GM12878 (cell line): ENCODE data around the gene STK33. TPM values are rescaled to one million over a fixed set of nuclear protein-coding genes. Genes with fewer than 3 reads are reported as not detected.

Experiments
- ATAC-seq: fragments of 200-7000 bp; cut with Tn5 transposase; 3 replicates; pipeline ENCODE4 v1.9.1; 2020; ENCODE audit warnings: mild to moderate bottlenecking, moderate library complexity
- BruUV-seq: library from RNA; stranded (reverse); fragments of 400-500 nt; replicated peaks from 2 replicates; lab custom pipeline; 2021; lab: Mats Ljungman, UMichigan
- CTCF ChIA-PET: fragments of 300-600 bp; sonication (Branson Sonifier 250); formaldehyde crosslinking; extraction: SDS; loops from one replicate; lab custom pipeline; 2021; ENCODE audit warnings: inconsistent platforms; lab: Yijun Ruan, JAX
- POLR2A ChIA-PET: fragments of 350-600 bp; formaldehyde crosslinking; extraction: SDS; loops from one replicate; lab custom pipeline; 2021; ENCODE audit warnings: inconsistent platforms; lab: Charles Lee
- RAD21 ChIA-PET: fragments of 300-600 bp; sonication (Branson Sonifier 250); formaldehyde crosslinking; loops from one replicate; lab custom pipeline; 2023; ENCODE audit warnings: antibody characterized with exemption; ENCODE audit not compliant: unreplicated experiment; lab: Charles Lee
- SMC1A ChIA-PET: fragments of 300-600 bp; sonication (Branson Sonifier 250); formaldehyde crosslinking; loops from one replicate; lab custom pipeline; 2023; ENCODE audit not compliant: unreplicated experiment, uncharacterized antibody; lab: Charles Lee
- DNase-seq: peaks from one replicate; pipeline ENCODE4 v3.0.0-alpha.2; 2011; ENCODE audit warnings: low read depth, low spot score
- FAIRE-seq: peaks from 3 replicates; lab custom pipeline; 2011; peaks lifted over from hg19 to GRCh38; lab: Jason Lieb, UNC
- H2AFZ ChIP-seq: 2 replicates; pipeline ENCODE4 v1.6.0; 2011; ENCODE audit warnings: low read depth, low read length, control low read depth; ENCODE audit not compliant: control insufficient read depth
- H3K27ac ChIP-seq: 2 replicates; pipeline ENCODE4 v1.5.1; 2011; ENCODE audit warnings: control low read depth; ENCODE audit not compliant: control insufficient read depth, insufficient read depth
- H3K27me3 ChIP-seq, 2 experiments: replicated peaks in 1 of 2; 2 replicates each; pipeline versions ENCODE4 v1.6.0 to v1.6.1; 2011; ENCODE audit warnings: low read length in 1 of 2; ENCODE audit not compliant: control insufficient read depth in 2 of 2, insufficient read depth in 2 of 2
- H3K36me3 ChIP-seq, 2 experiments: 2 replicates each; pipeline ENCODE4 v1.5.1; 2011; ENCODE audit warnings: low read length in 1 of 2; ENCODE audit not compliant: control insufficient read depth in 2 of 2, insufficient read depth in 2 of 2
- H3K4me1 ChIP-seq: 2 replicates; pipeline ENCODE4 v1.6.1; 2011; ENCODE audit warnings: mild to moderate bottlenecking, low read length, moderate library complexity, mixed read lengths; ENCODE audit not compliant: control insufficient read depth, insufficient read depth
- H3K4me2 ChIP-seq: 2 replicates; pipeline ENCODE4 v1.6.0; 2011; ENCODE audit warnings: control low read depth; ENCODE audit not compliant: control insufficient read depth, insufficient read depth
- H3K4me3 ChIP-seq: fragments of 200-600 bp; sonication (generic); 2 replicates; pipeline ENCODE4 v1.5.1; 2016
- H3K79me2 ChIP-seq: 2 replicates; pipeline ENCODE4 v1.6.0; 2011; ENCODE audit warnings: low read length; ENCODE audit not compliant: control insufficient read depth, insufficient read depth
- H3K9ac ChIP-seq: 2 replicates; pipeline ENCODE4 v1.8.0; 2011; ENCODE audit warnings: low read length, control low read depth, mixed read lengths; ENCODE audit not compliant: control insufficient read depth, insufficient read depth
- H3K9me3 ChIP-seq: replicated peaks from 3 replicates; pipeline ENCODE4 v1.5.1; 2011; ENCODE audit warnings: mild to moderate bottlenecking, low read length; ENCODE audit not compliant: control insufficient read depth, insufficient read depth
- H4K20me1 ChIP-seq: 2 replicates; pipeline ENCODE4 v1.6.0; 2011; ENCODE audit not compliant: control insufficient read depth, insufficient read depth
- ASH2L ChIP-seq: fragments of 300-600, 200-600 bp; sonication (generic); IDR thresholded peaks from 2 replicates; pipeline ENCODE4 v1.6.1; 2017; ENCODE audit warnings: low read depth, mild to moderate bottlenecking, borderline replicate concordance
- E4F1 ChIP-seq: fragments of 450-650 bp; IDR thresholded peaks from 2 replicates; pipeline ENCODE4 v1.6.1; 2018; ENCODE audit warnings: borderline replicate concordance, mild to moderate bottlenecking; ENCODE audit not compliant: partially characterized antibody
- FOXK2 ChIP-seq: fragments of 450-650 bp; IDR thresholded peaks from 2 replicates; pipeline ENCODE4 v1.6.1; 2017; ENCODE audit warnings: mild to moderate bottlenecking, moderate library complexity
- HSF1 ChIP-seq: fragments of 150-350 bp; IDR thresholded peaks from 2 replicates; pipeline ENCODE4 v1.6.1; 2014; ENCODE audit warnings: mild to moderate bottlenecking, low read depth, low read length
- MYB ChIP-seq: fragments of 150-350 bp; IDR thresholded peaks from 2 replicates; pipeline ENCODE4 v1.6.1; 2014; ENCODE audit warnings: mild to moderate bottlenecking, low read depth, low read length, borderline replicate concordance
- RUNX3 ChIP-seq: IDR thresholded peaks from 2 replicates; pipeline ENCODE4 v1.6.1; 2012; ENCODE audit warnings: low read length, inconsistent platforms
- SUZ12 ChIP-seq: fragments of 200-600 bp; sonication (generic); IDR thresholded peaks from one replicate; pipeline ENCODE4 v1.6.1; 2018; ENCODE audit warnings: antibody characterized with exemption, mild to moderate bottlenecking; ENCODE audit not compliant: unreplicated experiment
- TARDBP ChIP-seq: IDR thresholded peaks from 2 replicates; pipeline ENCODE4 v1.6.1; 2016; ENCODE audit warnings: borderline replicate concordance
- ZBTB4 ChIP-seq: fragments of 450-650 bp; formaldehyde crosslinking; IDR thresholded peaks from 2 replicates; pipeline ENCODE4 v1.4.0; 2022; ENCODE audit warnings: mild to moderate bottlenecking, moderate library complexity
- ZNF622 ChIP-seq: fragments of 450-650 bp; IDR thresholded peaks from 2 replicates; pipeline ENCODE4 v1.6.1; 2017; ENCODE audit warnings: mild to moderate bottlenecking, inconsistent platforms
- WGBS: methylation state at CpG from one replicate; pipeline ENCODE4 v1.1.6; 2016; ENCODE audit warnings: low lambda C conversion rate; ENCODE audit not compliant: insufficient replicate concordance, insufficient coverage; ENCODE audit errors: missing lambda C conversion rate; 5-methylcytosine and 5-hydroxymethylcytosine counted together
- in situ Hi-C: fragments of 300-500 bp; cut with MboI; formaldehyde crosslinking; loops from 9 replicates; pipeline ENCODE4 v1.14.3; 2018; ENCODE audit warnings: mixed read lengths
- intact Hi-C: fragments of 100-400 bp; cut with micrococcal nuclease; formaldehyde crosslinking; loops from one replicate; pipeline ENCODE4 v1.14.2; 2022; ENCODE audit not compliant: unreplicated experiment
- polyA plus RNA-seq, 11 experiments: library from polyadenylated mRNA; depleted of rRNA in 4 of 11; unstranded in 6 of 11; stranded (reverse) in 5 of 11; fragments of >200 nt; fragmentation: Nextera tagmentation in 4 of 11; fragmentation: Illumina TruSeq in 1 of 11; extraction: Ambion mirVana in 4 of 11; extraction: Trizol in 1 of 11; gene quantifications; 1 replicate in 1 of 11; 2 replicates in 10 of 11; pipeline versions ENCODE4 v1.2.1 to v1.2.3, GENCODE V29; 2011 to 2016; ENCODE audit warnings: inconsistent platforms in 2 of 11, missing spikeins in 2 of 11, low read depth in 1 of 11
- total RNA-seq, 4 experiments: library from RNA; depleted of rRNA in 3 of 4; stranded (reverse); fragments of >200 nt in 3 of 4; fragmentation: Illumina TruSeq in 1 of 4; extraction: Trizol in 1 of 4; gene quantifications; 2 replicates each; pipeline versions ENCODE4 v1.2.1 to v1.2.3, GENCODE V29; 2013 to 2021

The STK33 gene
- total and polyA plus RNA-seq, 10 of the 15 experiments (the other 5 are each of a cell fraction or from before 2014, with no cell fraction given): 5.2 to 27.3 (median 18.3) TPM

GRCh38 chr11:8345179-8345578 is 248.8 kb downstream of the STK33 start:
- 85% methylated on average over 11 of the region's 11 CpGs for WGBS
- RAD21 ChIA-PET: no interaction called here
- Histone ChIP-seq H3K9me3 (peaks cover 1% of the 10 kb centered on the region; the same call in 1 of the 3 replicates), H3K9ac (no peak overlapping the region), H3K4me2 (no peak overlapping the region), H3K79me2 (no peaks in the 10 kb centered on the region), H3K4me3 (no peak overlapping the region), H4K20me1 (no peaks in the 10 kb centered on the region), H2AFZ (no peak overlapping the region), H3K27ac (no peak overlapping the region), H3K4me1 (peaks cover 15% of the 10 kb centered on the region), H3K27me3 (no peaks in the 10 kb centered on the region), H3K36me3 (no peaks in the 10 kb centered on the region)
- no TSS peak for BruUV-seq
- TF ChIP-seq TARDBP (no peak), MYB (no peak), FOXK2 (no peak), ZNF622 (no peak), ASH2L (no peak), HSF1 (no peak)
- DNase-seq (no peak), ATAC-seq (no peak), FAIRE-seq (no peak)
- POLR2A ChIA-PET: no interaction called here
- in situ Hi-C loops: no loop called here
- SMC1A ChIA-PET: no interaction called here
- intact Hi-C loops: no loop called here
- CTCF ChIA-PET: no interaction called here

- no TSS peak for BruUV-seq
- ChIA-PET CTCF (interaction anchor here (0.6 to 1.9 kb wide), 9 partner anchors 13 to 615 kb away, joined by 3 to 11 read pairs (median 5); partner anchors contain the start of gene LMO1), SMC1A (interaction anchor here (0.7 to 1.7 kb wide), 5 partner anchors 11 to 187 kb away, joined by 3 read pairs; no protein-coding TSS in a partner anchor), POLR2A (interaction anchor here (0.9 to 1.4 kb wide), 2 partner anchors 16 to 223 kb away, joined by 3 to 4 read pairs; no protein-coding TSS in a partner anchor), RAD21 (interaction anchor here (0.8 to 1.0 kb wide), 2 partner anchors 16 to 250 kb away, joined by 3 to 5 read pairs; no protein-coding TSS in a partner anchor)
- Histone ChIP-seq H3K4me2 (no peak overlapping the region), H3K9me3 (peaks cover 1% of the 10 kb centered on the region; the same call in 1 of the 3 replicates), H3K27ac (no peak overlapping the region), H3K27me3 (no peaks in the 10 kb centered on the region), H3K79me2 (no peaks in the 10 kb centered on the region), H4K20me1 (no peaks in the 10 kb centered on the region), H3K9ac (no peak overlapping the region), H3K4me3 (no peak overlapping the region), H3K4me1 (peaks cover 15% of the 10 kb centered on the region), H3K36me3 (no peaks in the 10 kb centered on the region), H2AFZ (no peak overlapping the region)
- 65% methylated on average over 3 of the region's 3 CpGs for WGBS
- ATAC-seq (no peak), FAIRE-seq (no peak), DNase-seq (no peak)
- in situ Hi-C loops (no loop called here), intact Hi-C loops (no loop called here)
- no peak for TF ChIP-seq E4F1
- no peak for TF ChIP-seq SUZ12
- TF ChIP-seq RUNX3: no peak
- TF ChIP-seq ZBTB4 (CRISPR knock-in tag): no peak
Observed at GRCh38 chr11:8344346-8344745, 249.7 kb downstream of the STK33 start.
